OCI-M2 (cell line): ENCODE measurements around the gene ITGA7.
"Not testable (repeated sequence)": the region's sequence is repeated elsewhere in the genome, so short reads cannot be mapped to it uniquely, and the experiment has no call there.

Source experiments
- DNase-seq: peaks from one replicate; lab custom pipeline; 2025; ENCODE audit not compliant: unreplicated experiment; lab: John Stamatoyannopoulos, UW

The ITGA7 gene

GRCh38 chr12:55652352-55652751 lies 55.4 kb downstream of the ITGA7 start:
- DNase-seq, result no peak

GRCh38 chr12:55651299-55651683 lies 56.4 kb downstream of the ITGA7 start:
- DNase-seq, result no peak

GRCh38 chr12:55650620-55651298 lies 56.9 kb downstream of the ITGA7 start:
- DNase-seq, result not testable (repeated sequence)

GRCh38 chr12:55647027-55647426 lies 60.7 kb downstream of the ITGA7 start:
- no peak for DNase-seq

GRCh38 chr12:55644591-55644990 lies 63.1 kb downstream of the ITGA7 start:
- DNase-seq, result no peak

GRCh38 chr12:55642669-55643068 lies 65.0 kb downstream of the ITGA7 start:
- no peak for DNase-seq

- DNase-seq, result no peak
These were observed 65.4 kb downstream of the ITGA7 start for GRCh38 chr12:55642267-55642666.

GRCh38 chr12:55641595-55641994 lies 66.1 kb downstream of the ITGA7 start:
- DNase-seq, result no peak

GRCh38 chr12:55637467-55637866 lies 70.2 kb downstream of the ITGA7 start:
- DNase-seq, result no peak

GRCh38 chr12:55636853-55637252 lies 70.9 kb downstream of the ITGA7 start, which contains the start of gene OR10P1:
Gene OR10P1 (plus strand): TSS chr12:55636892. CDS start chr12:55636892, 0 bp downstream.
- no peak for DNase-seq

- no peak for DNase-seq
These were observed 71.5 kb downstream of the ITGA7 start for GRCh38 chr12:55636116-55636655.
